ENCODE measurements around the gene TNFRSF11A.

Gene TNFRSF11A

GRCh38 chr18:62301322-62301721 is 23.8 kb upstream of the TNFRSF11A start:
- DNase-seq (ENCODE audit: low spot score), result no peak
- Mint-ChIP-seq H3K36me3 (ENCODE audit: low read depth) (peaks cover 45% of the 10 kb centered on the region), H3K27me3 (ENCODE audit: low read depth) (no peaks in the 10 kb centered on the region), H3K9me3 (no peaks in the 10 kb centered on the region), H3K4me3 (no peak overlapping the region), H3K4me1 (ENCODE audit: low read depth) (peaks cover 8% of the 10 kb centered on the region), H3K27ac (no peak overlapping the region)

- Mint-ChIP-seq H3K27me3 (ENCODE audit: low read depth) (peaks cover 13% of the 10 kb centered on the region), H3K9me3 (no peaks in the 10 kb centered on the region), H3K27ac (no peak overlapping the region), H3K36me3 (ENCODE audit: low read depth) (peaks cover 9% of the 10 kb centered on the region), H3K4me3 (no peak overlapping the region), H3K4me1 (ENCODE audit: low read depth) (no peaks in the 10 kb centered on the region)
- DNase-seq (ENCODE audit: low spot score), result no peak
These were observed 12.3 kb upstream of the TNFRSF11A start for GRCh38 chr18:62312851-62313250.

GRCh38 chr18:62318228-62319180 is 6.6 kb upstream of the TNFRSF11A start:
- no peak overlapping the region for H3K27ac Mint-ChIP-seq
- H3K4me1 Mint-ChIP-seq (ENCODE audit: low read depth), result no peaks in the 10 kb centered on the region
- no peaks in the 10 kb centered on the region for H3K36me3 Mint-ChIP-seq (ENCODE audit: low read depth)
- no peak for DNase-seq (ENCODE audit: low spot score)
- peaks cover 32% of the 10 kb centered on the region for H3K27me3 Mint-ChIP-seq (ENCODE audit: low read depth)
- H3K4me3 Mint-ChIP-seq, result no peak overlapping the region
- no peaks in the 10 kb centered on the region for H3K9me3 Mint-ChIP-seq

- peaks cover 5% of the 10 kb centered on the region for H3K36me3 Mint-ChIP-seq (ENCODE audit: low read depth)
- DNase-seq (ENCODE audit: low spot score), result no peak
- no peaks in the 10 kb centered on the region for H3K9me3 Mint-ChIP-seq
- H3K27ac Mint-ChIP-seq, result no peak overlapping the region
- peaks cover 45% of the 10 kb centered on the region for H3K27me3 Mint-ChIP-seq (ENCODE audit: low read depth)
- H3K4me3 Mint-ChIP-seq, result no peak overlapping the region
- peaks cover 12% of the 10 kb centered on the region for H3K4me1 Mint-ChIP-seq (ENCODE audit: low read depth)
These were observed 3.9 kb upstream of the TNFRSF11A start for GRCh38 chr18:62321201-62321600.

GRCh38 chr18:62323483-62324180 is 1.5 kb upstream of the TNFRSF11A start:
- no peak for DNase-seq (ENCODE audit: low spot score)
- Mint-ChIP-seq H3K36me3 (ENCODE audit: low read depth) (peaks cover 10% of the 10 kb centered on the region), H3K4me1 (ENCODE audit: low read depth) (peaks cover 32% of the 10 kb centered on the region), H3K27ac (no peak overlapping the region), H3K27me3 (ENCODE audit: low read depth) (peaks cover 34% of the 10 kb centered on the region), H3K9me3 (no peaks in the 10 kb centered on the region), H3K4me3 (peak overlapping the region; percentile 89)

GRCh38 chr18:62324181-62324828 is 805 bp upstream of the TNFRSF11A start:
- Mint-ChIP-seq H3K4me3 (peak overlapping the region; percentile 89), H3K36me3 (ENCODE audit: low read depth) (peaks cover 11% of the 10 kb centered on the region), H3K27ac (peak overlapping the region; percentile 79), H3K9me3 (no peaks in the 10 kb centered on the region), H3K27me3 (ENCODE audit: low read depth) (peaks cover 34% of the 10 kb centered on the region), H3K4me1 (ENCODE audit: low read depth) (peaks cover 39% of the 10 kb centered on the region)
- DNase-seq (ENCODE audit: low spot score), result no peak

GRCh38 chr18:62325806-62326645 is 916 bp downstream of the TNFRSF11A start:
- Mint-ChIP-seq H3K27ac (peak overlapping the region; percentile 75), H3K4me1 (ENCODE audit: low read depth) (peaks cover 54% of the 10 kb centered on the region), H3K9me3 (no peaks in the 10 kb centered on the region), H3K27me3 (ENCODE audit: low read depth) (peaks cover 34% of the 10 kb centered on the region), H3K36me3 (ENCODE audit: low read depth) (peaks cover 23% of the 10 kb centered on the region), H3K4me3 (peak overlapping the region; percentile 99)
- no peak for DNase-seq (ENCODE audit: low spot score)

GRCh38 chr18:62326646-62327348 is 1.7 kb downstream of the TNFRSF11A start:
- H3K9me3 Mint-ChIP-seq, result no peaks in the 10 kb centered on the region
- peaks cover 27% of the 10 kb centered on the region for H3K36me3 Mint-ChIP-seq (ENCODE audit: low read depth)
- peak overlapping the region; percentile 99 for H3K4me3 Mint-ChIP-seq
- peaks cover 28% of the 10 kb centered on the region for H3K27me3 Mint-ChIP-seq (ENCODE audit: low read depth)
- no peak overlapping the region for H3K27ac Mint-ChIP-seq
- DNase-seq (ENCODE audit: low spot score), result no peak
- H3K4me1 Mint-ChIP-seq (ENCODE audit: low read depth), result peaks cover 61% of the 10 kb centered on the region

- Mint-ChIP-seq H3K27me3 (ENCODE audit: low read depth) (peaks cover 20% of the 10 kb centered on the region), H3K27ac (peak overlapping the region; percentile 75), H3K36me3 (ENCODE audit: low read depth) (peaks cover 32% of the 10 kb centered on the region), H3K4me3 (peak overlapping the region; percentile 74), H3K9me3 (no peaks in the 10 kb centered on the region), H3K4me1 (ENCODE audit: low read depth) (peaks cover 66% of the 10 kb centered on the region)
- no peak for DNase-seq (ENCODE audit: low spot score)
These were observed 2.9 kb downstream of the TNFRSF11A start for GRCh38 chr18:62327977-62328376.

GRCh38 chr18:62328586-62329525 is 3.7 kb downstream of the TNFRSF11A start:
- no peaks in the 10 kb centered on the region for H3K9me3 Mint-ChIP-seq
- peak overlapping the region; percentile 87 for H3K27ac Mint-ChIP-seq
- peaks cover 32% of the 10 kb centered on the region for H3K36me3 Mint-ChIP-seq (ENCODE audit: low read depth)
- peaks cover 65% of the 10 kb centered on the region for H3K4me1 Mint-ChIP-seq (ENCODE audit: low read depth)
- peak overlapping the region; percentile 84 for H3K4me3 Mint-ChIP-seq
- no peak for DNase-seq (ENCODE audit: low spot score)
- H3K27me3 Mint-ChIP-seq (ENCODE audit: low read depth), result peaks cover 11% of the 10 kb centered on the region

GRCh38 chr18:62329691-62330454 is 4.8 kb downstream of the TNFRSF11A start:
- H3K27me3 Mint-ChIP-seq (ENCODE audit: low read depth), result peaks cover 4% of the 10 kb centered on the region
- peak overlapping the region; percentile 87 for H3K27ac Mint-ChIP-seq
- H3K4me3 Mint-ChIP-seq, result peak overlapping the region; percentile 84
- DNase-seq (ENCODE audit: low spot score), result peak; percentile 70
- peaks cover 60% of the 10 kb centered on the region for H3K4me1 Mint-ChIP-seq (ENCODE audit: low read depth)
- peaks cover 31% of the 10 kb centered on the region for H3K36me3 Mint-ChIP-seq (ENCODE audit: low read depth)
- no peaks in the 10 kb centered on the region for H3K9me3 Mint-ChIP-seq

All from T-helper 2 cell treated with Interferon-gamma antibody and Interleukin-4, amounts not matched to agents 5 μg/mL and 100 μg/mL, for 36 hours (primary cell).